Kidney (tissue), 14 donors: ENCODE results near the gene EGF. TPM values are rescaled to one million over a fixed set of nuclear protein-coding genes. Genes with fewer than 3 reads are reported as not detected.
A peak's percentile ranks its signal among the peaks of the same experiment; 100 is the strongest.

Experiments
- DNase-seq, 5 donors: peaks; one replicate each; pipeline ENCODE4 v3.0.0-alpha.2; 2013 to 2020
- FAIRE-seq: peaks from 2 replicates; lab custom pipeline; 2012; peaks lifted over from hg19 to GRCh38; lab: Jason Lieb, UNC
- H3K27ac ChIP-seq, 2 donors: one replicate each; pipeline ENCODE4 v1.7.0; 2013; ENCODE audit warnings: low read depth in 2 of 2, low read length in 2 of 2, inconsistent platforms in 1 of 2
- H3K27me3 ChIP-seq: one replicate; pipeline ENCODE4 v1.7.1; 2013; ENCODE audit warnings: low read length, inconsistent platforms; ENCODE audit not compliant: control insufficient read depth, insufficient read depth
- H3K36me3 ChIP-seq, 3 donors: one replicate each; pipeline versions ENCODE4 v1.7.0 to v1.7.1; 2013; ENCODE audit warnings: low read length in 3 of 3, control low read depth in 1 of 3, inconsistent platforms in 1 of 3; ENCODE audit not compliant: insufficient read depth in 3 of 3, control insufficient read depth in 2 of 3
- H3K4me1 ChIP-seq, 3 donors: one replicate each; pipeline versions ENCODE4 v1.7.0 to v1.7.1; 2013; ENCODE audit warnings: low read length in 3 of 3, inconsistent platforms in 1 of 3, low read depth in 1 of 3; ENCODE audit not compliant: control insufficient read depth in 2 of 3, insufficient read depth in 2 of 3
- H3K4me3 ChIP-seq, 3 donors: one replicate each; pipeline versions ENCODE4 v1.7.0 to v1.8.1; 2013; ENCODE audit warnings: low read length in 3 of 3, control low read depth in 1 of 3, inconsistent platforms in 1 of 3
- H3K9ac ChIP-seq, 3 donors: one replicate each; pipeline versions ENCODE4 v1.7.0 to v1.7.1; 2013; ENCODE audit warnings: low read length in 3 of 3, control low read depth in 1 of 3, inconsistent platforms in 1 of 3
- H3K9me3 ChIP-seq, 3 donors: one replicate each; pipeline versions ENCODE4 v1.7.0 to v1.7.1; 2013; ENCODE audit warnings: low read length in 3 of 3, control low read depth in 1 of 3, inconsistent platforms in 1 of 3; ENCODE audit not compliant: control insufficient read depth in 2 of 3, insufficient read depth in 1 of 3
- intact Hi-C: fragments of 100-400 bp; cut with DNase I; formaldehyde crosslinking; loops from one replicate; pipeline ENCODE4 v1.11.1; 2022
- polyA plus RNA-seq: library from polyadenylated mRNA; stranded (reverse); fragments of 350-450 nt; fragmentation: Illumina TruSeq; extraction: RNeasy Lipid Tissue Mini Kit (QIAGEN cat#74804); gene quantifications from one replicate; pipeline ENCODE4 v1.2.3, GENCODE V29; 2014; ENCODE audit warnings: low read depth, low replicate concordance; ENCODE audit not compliant: insufficient read depth
- total RNA-seq: library from RNA; stranded (reverse); fragmentation: NEBNext Ultra II Directional; extraction: Animal tissue kit (Norgen Biotek cat#: 25700); gene quantifications from one replicate; pipeline ENCODE4 v1.2.1, GENCODE V29; 2021
- TF ChIP-seq, protein P1 (sequence below): IDR thresholded peaks from 3 replicates; pipeline ENCODE4 v1.5.1; 2012; ENCODE audit warnings: mild to moderate bottlenecking, moderate library complexity, borderline replicate concordance; ENCODE audit not compliant: insufficient read depth; ENCODE audit errors: extremely low read depth
- donor health status: control.
- donor health status: control.
- donor health status: control.
- donor health status: control.
- donor health status: control.
- donor health status: DM: yes; HTN: yes; CAD: no.
- donor health status: Normal renal cell carcinoma (clear cell type).

The EGF gene
- total and polyA plus RNA-seq, 2 donors from 2014 or later: 3.3 to 72.8 TPM

DNA sequence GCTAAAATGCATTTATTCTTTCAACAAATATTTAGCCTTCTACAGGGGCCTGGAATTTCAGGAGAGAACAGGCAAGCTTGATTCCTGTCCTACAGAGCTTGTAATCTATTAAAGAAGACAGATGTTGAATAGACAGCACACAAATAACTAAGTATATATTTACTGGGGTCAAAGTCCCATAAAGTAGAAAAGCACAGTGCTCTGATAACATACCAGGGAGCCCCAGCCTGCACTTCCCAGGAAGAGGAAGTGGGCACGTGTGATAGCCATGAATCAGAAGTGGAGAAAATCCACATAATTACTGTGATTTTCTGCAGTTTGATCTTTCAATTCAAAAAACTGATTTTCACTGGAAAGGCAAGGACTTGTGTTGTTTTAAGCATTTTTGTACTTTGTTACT is 129.1 kb downstream of the EGF start:
- no peak overlapping the region for H3K9ac ChIP-seq
- TF ChIP-seq, protein P1, sequence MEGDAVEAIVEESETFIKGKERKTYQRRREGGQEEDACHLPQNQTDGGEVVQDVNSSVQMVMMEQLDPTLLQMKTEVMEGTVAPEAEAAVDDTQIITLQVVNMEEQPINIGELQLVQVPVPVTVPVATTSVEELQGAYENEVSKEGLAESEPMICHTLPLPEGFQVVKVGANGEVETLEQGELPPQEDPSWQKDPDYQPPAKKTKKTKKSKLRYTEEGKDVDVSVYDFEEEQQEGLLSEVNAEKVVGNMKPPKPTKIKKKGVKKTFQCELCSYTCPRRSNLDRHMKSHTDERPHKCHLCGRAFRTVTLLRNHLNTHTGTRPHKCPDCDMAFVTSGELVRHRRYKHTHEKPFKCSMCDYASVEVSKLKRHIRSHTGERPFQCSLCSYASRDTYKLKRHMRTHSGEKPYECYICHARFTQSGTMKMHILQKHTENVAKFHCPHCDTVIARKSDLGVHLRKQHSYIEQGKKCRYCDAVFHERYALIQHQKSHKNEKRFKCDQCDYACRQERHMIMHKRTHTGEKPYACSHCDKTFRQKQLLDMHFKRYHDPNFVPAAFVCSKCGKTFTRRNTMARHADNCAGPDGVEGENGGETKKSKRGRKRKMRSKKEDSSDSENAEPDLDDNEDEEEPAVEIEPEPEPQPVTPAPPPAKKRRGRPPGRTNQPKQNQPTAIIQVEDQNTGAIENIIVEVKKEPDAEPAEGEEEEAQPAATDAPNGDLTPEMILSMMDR: no peak
- H3K9me3 ChIP-seq: no peaks in the 10 kb centered on the region
- no peak for DNase-seq
- FAIRE-seq: no peak
- no peaks in the 10 kb centered on the region for H3K36me3 ChIP-seq
- H3K4me1 ChIP-seq: no peaks in the 10 kb centered on the region
- H3K4me3 ChIP-seq: no peak overlapping the region
- no peak overlapping the region for H3K27ac ChIP-seq
- intact Hi-C loops: no loop called here
- no peaks in the 10 kb centered on the region for H3K27me3 ChIP-seq

DNA sequence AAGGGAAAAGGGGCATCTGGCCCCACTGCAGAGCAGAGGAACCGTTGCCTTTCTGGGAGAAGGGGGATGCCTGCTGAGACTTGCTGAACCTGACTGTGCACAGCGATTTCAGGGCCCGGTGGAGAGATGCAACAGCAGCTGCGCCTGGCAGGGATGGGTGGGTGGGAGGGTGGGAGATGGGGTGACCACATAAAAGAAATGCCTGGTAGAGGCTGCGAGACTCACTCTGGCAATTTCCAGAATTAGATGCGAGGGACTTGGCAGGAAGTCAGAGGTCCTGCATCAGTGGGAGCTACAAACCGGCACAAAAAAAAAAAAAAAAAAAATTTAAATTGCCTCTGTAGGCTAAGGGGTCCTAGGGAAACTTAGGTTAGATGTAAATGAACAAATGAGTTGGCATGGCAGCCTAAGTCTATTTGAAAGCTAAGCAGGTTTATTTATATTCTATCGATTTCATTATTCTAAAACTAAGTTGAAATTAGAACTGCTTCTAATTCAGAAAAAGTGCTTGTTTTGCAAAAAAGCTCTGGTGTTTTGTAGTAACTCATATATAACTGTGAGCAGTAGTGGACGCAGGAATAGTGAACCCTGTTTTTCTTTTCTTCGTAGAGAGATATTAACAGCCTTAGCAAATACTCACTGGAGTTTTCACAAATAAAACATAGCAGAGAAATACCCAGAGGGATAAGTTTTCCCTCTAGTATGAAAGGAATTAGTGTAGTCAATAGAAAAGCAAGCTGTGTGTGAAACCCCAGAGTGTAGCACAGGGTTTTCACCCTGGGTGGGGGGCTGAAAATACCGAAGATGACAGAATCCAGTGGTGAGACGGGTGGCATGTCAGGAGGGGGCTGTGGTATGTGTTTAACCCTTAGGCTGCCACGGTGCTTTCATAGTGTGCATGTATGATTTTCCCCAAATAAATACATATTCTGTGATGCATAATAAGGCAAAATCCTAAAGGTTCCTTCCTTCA is 130.1 kb downstream of the EGF start:
- TF ChIP-seq, protein P1: no peak
- H3K4me1 ChIP-seq: no peaks in the 10 kb centered on the region
- FAIRE-seq: no peak
- no peak overlapping the region for H3K4me3 ChIP-seq
- no peak overlapping the region for H3K9ac ChIP-seq
- no peaks in the 10 kb centered on the region for H3K9me3 ChIP-seq
- DNase-seq: no peak
- intact Hi-C loops: no loop called here
- no peaks in the 10 kb centered on the region for H3K36me3 ChIP-seq
- no peak overlapping the region for H3K27ac ChIP-seq
- no peaks in the 10 kb centered on the region for H3K27me3 ChIP-seq

DNA sequence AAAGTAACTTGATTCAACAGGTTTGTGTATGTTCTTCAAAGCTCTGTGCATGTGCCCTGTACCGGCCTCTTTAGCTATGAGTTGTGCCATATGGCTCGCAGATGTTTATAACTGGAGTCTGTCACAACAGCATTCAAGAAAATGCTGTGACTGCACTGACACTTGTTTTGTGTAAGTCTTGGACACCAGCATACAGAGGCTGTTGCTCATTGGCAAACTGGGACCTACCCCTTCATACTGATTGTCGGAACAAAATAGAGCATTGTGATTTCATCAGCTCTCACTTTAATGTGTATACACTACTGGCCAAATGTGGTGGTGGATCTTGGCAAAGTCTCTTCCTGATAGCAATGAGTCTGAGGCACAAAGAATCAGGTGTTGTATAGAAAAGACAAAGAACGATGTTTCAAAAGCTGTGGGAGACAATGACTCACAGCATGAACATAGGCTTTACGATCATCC is 133.9 kb downstream of the EGF start:
- Histone ChIP-seq H3K36me3 (peaks cover 0 to 2% (median 0%) of the 10 kb centered on the region in 3 donors), H3K27me3 (no peaks in the 10 kb centered on the region), H3K4me1 (no peaks in the 10 kb centered on the region), H3K9ac (no peak overlapping the region), H3K27ac (no peak overlapping the region), H3K4me3 (no peak overlapping the region), H3K9me3 (no peaks in the 10 kb centered on the region)
- intact Hi-C loops: no loop called here
- peak in 1 of 5 donors; percentile 42 for DNase-seq
- FAIRE-seq: no peak
- TF ChIP-seq, protein P1: no peak
